K562 (cell line): ENCODE results near the gene SP4. TPM values are rescaled to one million over a fixed set of nuclear protein-coding genes. Genes with fewer than 3 reads are reported as not detected.

Source experiments
- DDX20 ChIP-seq: fragments of 450-650 bp; IDR thresholded peaks from 2 replicates; pipeline ENCODE4 v1.6.1; 2016; ENCODE audit warnings: missing genetic modification characterization, low read depth, mild to moderate bottlenecking, missing compliant biosample characterization, moderate library complexity
- FOXK2 ChIP-seq, 2 experiments: fragments of 450-650 bp; IDR thresholded peaks in 1 of 2; conservative IDR thresholded peaks in 1 of 2; 2 replicates each; pipeline ENCODE4 v1.6.1; 2016; ENCODE audit warnings: low read depth in 2 of 2, mild to moderate bottlenecking in 1 of 2
- MECOM ChIP-seq: fragments of 250-450 bp; sonication (Bioruptor Pico); IDR thresholded peaks from 2 replicates; pipeline ENCODE4 v1.8.0; 2022; ENCODE audit warnings: inconsistent platforms
- NEUROD1 ChIP-seq: fragments of 150-350 bp; IDR thresholded peaks from 2 replicates; pipeline ENCODE4 v1.6.1; 2014; ENCODE audit warnings: borderline replicate concordance, low read length, low read depth; ENCODE audit not compliant: partially characterized antibody
- RCOR1 ChIP-seq, 2 experiments: IDR thresholded peaks; 2 replicates each; pipeline ENCODE4 v1.6.1; 2012; ENCODE audit warnings: low read depth in 2 of 2, low read length in 2 of 2, borderline replicate concordance in 1 of 2, improper control_type of control experiment in 1 of 2
- RNF2 ChIP-seq: sonication (generic); IDR thresholded peaks from 2 replicates; pipeline ENCODE4 v1.6.1; 2016
- TAF15 ChIP-seq: fragments of 200-400 bp; formaldehyde crosslinking; IDR thresholded peaks from 2 replicates; pipeline ENCODE4 v1.6.1; 2017; ENCODE audit warnings: mild to moderate bottlenecking, low read depth, low read length, moderate library complexity
- ZEB2 ChIP-seq: fragments of 450-650 bp; IDR thresholded peaks from 2 replicates; pipeline ENCODE4 v1.6.1; 2016
- ZFX ChIP-seq: sonication (generic); formaldehyde crosslinking; IDR thresholded peaks from 2 replicates; pipeline ENCODE4 v1.8.0; 2022; ENCODE audit warnings: mild to moderate bottlenecking, missing genetic modification reagents, moderate library complexity
- ZNF253 ChIP-seq: fragments of 250-450 bp; sonication (Bioruptor Pico); conservative IDR thresholded peaks from 2 replicates; pipeline ENCODE4 v1.6.1; 2021; ENCODE audit warnings: mild to moderate bottlenecking
- ZNF3 ChIP-seq: fragments of 250-450 bp; sonication (Bioruptor Pico); IDR thresholded peaks from 2 replicates; pipeline ENCODE4 v1.5.0; 2021; ENCODE audit warnings: mild to moderate bottlenecking, moderate library complexity
- ZNF589 ChIP-seq: fragments of 200-800 bp; sonication (Bioruptor generic); IDR thresholded peaks from 2 replicates; pipeline ENCODE4 v1.6.1; 2016; ENCODE audit warnings: low read depth, missing genetic modification characterization, missing compliant biosample characterization
- polyA plus RNA-seq, 8 experiments: library from polyadenylated mRNA; depleted of rRNA in 4 of 8; stranded (reverse) in 5 of 8; unstranded in 3 of 8; fragments of >200 nt; fragmentation: Nextera tagmentation in 2 of 8; fragmentation: Illumina TruSeq in 1 of 8; extraction: Ambion mirVana in 2 of 8; extraction: Trizol in 1 of 8; gene quantifications; 2 replicates each; pipeline versions ENCODE4 v1.2.1 to v1.2.3, GENCODE V29; 2011 to 2014; ENCODE audit warnings: inconsistent platforms in 1 of 8, missing spikeins in 1 of 8
- total RNA-seq, 7 experiments: library from RNA; depleted of rRNA in 6 of 7; stranded (reverse); fragments of >200 nt in 6 of 7; fragmentation: Illumina TruSeq in 2 of 7; extraction: Trizol in 2 of 7; gene quantifications; 2 replicates each; pipeline versions ENCODE4 v1.2.1 to v1.2.3, GENCODE V29; 2011 to 2021; ENCODE audit warnings: low replicate concordance in 1 of 7
- TF ChIP-seq, protein P1 (sequence below): sonication (generic); formaldehyde crosslinking; IDR thresholded peaks from 2 replicates; pipeline ENCODE4 v1.8.1; 2023; ENCODE audit warnings: mild to moderate bottlenecking, missing genetic modification reagents, moderate library complexity
- TF ChIP-seq, protein P2 (sequence below): fragments of 450-650 bp; IDR thresholded peaks from 2 replicates; pipeline ENCODE4 v1.6.1; 2016; ENCODE audit warnings: low read depth
- TF ChIP-seq, protein P3 (sequence below): fragments of 250-450 bp; sonication (Bioruptor Pico); IDR thresholded peaks from 2 replicates; pipeline ENCODE4 v1.4.0; 2020; ENCODE audit warnings: mild to moderate bottlenecking, moderate library complexity

SP4 gene
- total and polyA plus RNA-seq, 9 of the 15 experiments (the other 6 are each of a cell fraction or from before 2014, with no cell fraction given): 2.4 to 9.4 (median 4.5) TPM

DNA sequence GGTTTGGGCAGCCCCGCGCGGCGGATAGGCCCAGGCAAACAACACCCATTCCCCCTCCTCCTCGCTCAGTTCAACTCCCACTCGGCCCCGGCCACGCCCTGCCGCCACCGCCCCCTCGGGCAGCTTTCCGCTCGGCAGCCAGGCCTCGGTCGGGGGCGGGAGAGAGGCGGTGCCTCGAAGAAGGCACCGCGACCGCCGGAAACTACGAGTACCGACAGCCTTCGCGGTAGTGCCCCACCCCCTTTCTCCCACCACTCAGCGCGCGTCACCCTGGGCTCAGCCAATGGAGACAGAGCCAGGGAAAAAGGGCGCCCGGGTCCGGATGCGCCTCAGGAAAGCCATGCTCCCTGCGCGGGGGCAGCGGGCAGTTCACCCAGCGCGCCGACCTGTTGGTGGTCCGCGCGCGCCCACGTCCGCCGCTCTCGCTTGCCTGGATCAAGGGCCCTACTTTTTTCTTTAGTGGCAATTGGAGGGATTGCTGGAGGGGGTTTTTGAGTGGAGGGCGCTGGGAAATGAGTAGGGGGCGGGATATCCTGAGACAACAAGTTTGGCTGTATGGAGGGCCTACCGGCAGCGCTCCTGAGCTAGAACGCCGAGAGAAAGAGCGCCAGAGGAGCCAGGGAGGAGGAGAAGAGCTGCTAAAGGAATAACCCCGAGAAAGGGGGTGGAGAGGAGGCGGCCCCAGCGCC lies 557 bp upstream of the SP4 start (continued):
- TF ChIP-seq, protein P1, sequence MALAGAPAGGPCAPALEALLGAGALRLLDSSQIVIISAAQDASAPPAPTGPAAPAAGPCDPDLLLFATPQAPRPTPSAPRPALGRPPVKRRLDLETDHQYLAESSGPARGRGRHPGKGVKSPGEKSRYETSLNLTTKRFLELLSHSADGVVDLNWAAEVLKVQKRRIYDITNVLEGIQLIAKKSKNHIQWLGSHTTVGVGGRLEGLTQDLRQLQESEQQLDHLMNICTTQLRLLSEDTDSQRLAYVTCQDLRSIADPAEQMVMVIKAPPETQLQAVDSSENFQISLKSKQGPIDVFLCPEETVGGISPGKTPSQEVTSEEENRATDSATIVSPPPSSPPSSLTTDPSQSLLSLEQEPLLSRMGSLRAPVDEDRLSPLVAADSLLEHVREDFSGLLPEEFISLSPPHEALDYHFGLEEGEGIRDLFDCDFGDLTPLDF (CRISPR knock-in tag): no peak
- TF ChIP-seq, protein P2, sequence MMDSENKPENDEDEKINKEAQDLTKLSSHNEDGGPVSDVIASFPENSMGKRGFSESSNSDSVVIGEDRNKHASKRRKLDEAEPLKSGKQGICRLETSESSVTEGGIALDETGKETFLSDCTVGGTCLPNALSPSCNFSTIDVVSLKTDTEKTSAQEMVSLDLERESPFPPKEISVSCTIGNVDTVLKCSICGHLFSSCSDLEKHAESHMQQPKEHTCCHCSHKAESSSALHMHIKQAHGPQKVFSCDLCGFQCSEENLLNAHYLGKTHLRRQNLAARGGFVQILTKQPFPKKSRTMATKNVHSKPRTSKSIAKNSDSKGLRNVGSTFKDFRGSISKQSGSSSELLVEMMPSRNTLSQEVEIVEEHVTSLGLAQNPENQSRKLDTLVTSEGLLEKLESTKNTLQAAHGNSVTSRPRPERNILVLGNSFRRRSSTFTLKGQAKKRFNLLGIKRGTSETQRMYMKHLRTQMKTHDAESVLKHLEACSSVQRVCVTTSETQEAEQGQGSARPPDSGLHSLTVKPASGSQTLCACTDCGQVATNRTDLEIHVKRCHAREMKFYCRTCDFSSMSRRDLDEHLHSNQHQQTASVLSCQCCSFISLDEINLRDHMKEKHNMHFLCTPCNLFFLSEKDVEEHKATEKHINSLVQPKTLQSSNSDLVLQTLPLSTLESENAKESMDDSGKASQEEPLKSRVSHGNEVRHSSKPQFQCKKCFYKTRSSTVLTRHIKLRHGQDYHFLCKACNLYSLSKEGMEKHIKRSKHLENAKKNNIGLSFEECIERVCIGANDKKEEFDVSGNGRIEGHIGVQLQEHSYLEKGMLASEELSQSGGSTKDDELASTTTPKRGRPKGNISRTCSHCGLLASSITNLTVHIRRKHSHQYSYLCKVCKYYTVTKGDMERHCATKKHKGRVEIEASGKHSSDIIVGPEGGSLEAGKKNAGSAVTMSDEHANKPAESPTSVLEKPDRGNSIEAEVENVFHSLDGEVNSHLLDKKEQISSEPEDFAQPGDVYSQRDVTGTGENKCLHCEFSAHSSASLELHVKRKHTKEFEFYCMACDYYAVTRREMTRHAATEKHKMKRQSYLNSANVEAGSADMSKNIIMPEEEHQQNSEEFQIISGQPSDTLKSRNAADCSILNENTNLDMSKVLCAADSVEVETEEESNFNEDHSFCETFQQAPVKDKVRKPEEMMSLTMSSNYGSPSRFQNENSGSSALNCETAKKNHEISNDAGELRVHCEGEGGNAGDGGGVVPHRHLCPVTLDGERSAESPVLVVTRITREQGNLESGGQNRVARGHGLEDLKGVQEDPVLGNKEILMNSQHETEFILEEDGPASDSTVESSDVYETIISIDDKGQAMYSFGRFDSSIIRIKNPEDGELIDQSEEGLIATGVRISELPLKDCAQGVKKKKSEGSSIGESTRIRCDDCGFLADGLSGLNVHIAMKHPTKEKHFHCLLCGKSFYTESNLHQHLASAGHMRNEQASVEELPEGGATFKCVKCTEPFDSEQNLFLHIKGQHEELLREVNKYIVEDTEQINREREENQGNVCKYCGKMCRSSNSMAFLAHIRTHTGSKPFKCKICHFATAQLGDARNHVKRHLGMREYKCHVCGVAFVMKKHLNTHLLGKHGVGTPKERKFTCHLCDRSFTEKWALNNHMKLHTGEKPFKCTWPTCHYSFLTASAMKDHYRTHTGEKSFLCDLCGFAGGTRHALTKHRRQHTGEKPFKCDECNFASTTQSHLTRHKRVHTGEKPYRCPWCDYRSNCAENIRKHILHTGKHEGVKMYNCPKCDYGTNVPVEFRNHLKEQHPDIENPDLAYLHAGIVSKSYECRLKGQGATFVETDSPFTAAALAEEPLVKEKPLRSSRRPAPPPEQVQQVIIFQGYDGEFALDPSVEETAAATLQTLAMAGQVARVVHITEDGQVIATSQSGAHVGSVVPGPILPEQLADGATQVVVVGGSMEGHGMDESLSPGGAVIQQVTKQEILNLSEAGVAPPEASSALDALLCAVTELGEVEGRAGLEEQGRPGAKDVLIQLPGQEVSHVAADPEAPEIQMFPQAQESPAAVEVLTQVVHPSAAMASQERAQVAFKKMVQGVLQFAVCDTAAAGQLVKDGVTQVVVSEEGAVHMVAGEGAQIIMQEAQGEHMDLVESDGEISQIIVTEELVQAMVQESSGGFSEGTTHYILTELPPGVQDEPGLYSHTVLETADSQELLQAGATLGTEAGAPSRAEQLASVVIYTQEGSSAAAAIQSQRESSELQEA: no peak
- TF ChIP-seq ZNF3 (CRISPR knock-in tag): no peak
- TF ChIP-seq ZFX (CRISPR knock-in tag): peak; percentile 79; the same call in 1 of the 2 replicates
- TF ChIP-seq, protein P3, sequence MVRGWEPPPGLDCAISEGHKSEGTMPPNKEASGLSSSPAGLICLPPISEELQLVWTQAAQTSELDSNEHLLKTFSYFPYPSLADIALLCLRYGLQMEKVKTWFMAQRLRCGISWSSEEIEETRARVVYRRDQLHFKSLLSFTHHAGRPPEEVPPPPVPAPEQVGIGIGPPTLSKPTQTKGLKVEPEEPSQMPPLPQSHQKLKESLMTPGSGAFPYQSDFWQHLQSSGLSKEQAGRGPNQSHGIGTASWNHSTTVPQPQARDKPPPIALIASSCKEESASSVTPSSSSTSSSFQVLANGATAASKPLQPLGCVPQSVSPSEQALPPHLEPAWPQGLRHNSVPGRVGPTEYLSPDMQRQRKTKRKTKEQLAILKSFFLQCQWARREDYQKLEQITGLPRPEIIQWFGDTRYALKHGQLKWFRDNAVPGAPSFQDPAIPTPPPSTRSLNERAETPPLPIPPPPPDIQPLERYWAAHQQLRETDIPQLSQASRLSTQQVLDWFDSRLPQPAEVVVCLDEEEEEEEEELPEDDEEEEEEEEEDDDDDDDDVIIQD (CRISPR knock-in tag): no peak
- no peak for TF ChIP-seq RNF2
- TF ChIP-seq FOXK2 (conservative IDR thresholded peaks at IDR 0.05 in 1 of 2, IDR thresholded peaks at IDR 0.05 in 1 of 2; ENCODE audit: low read depth in 2 of 2): peak; percentile 36 to 40; a peak in 2 of 4 replicates
- no peak for TF ChIP-seq RCOR1 (IDR thresholded peaks at IDR 0.05; ENCODE audit: borderline replicate concordance in 1 of 2, low read depth in 2 of 2, low read length in 2 of 2)
- TF ChIP-seq ZEB2: no peak
- no peak for TF ChIP-seq MECOM
- no peak for TF ChIP-seq NEUROD1
- TF ChIP-seq DDX20 (tag): no peak
- TF ChIP-seq ZNF589 (CRISPR knock-in tag): no peak
- no peak for TF ChIP-seq ZNF253
- TF ChIP-seq TAF15: no peak
